HCT116 (cell line): Measurements from ENCODE around the gene DRAP1. TPM values are rescaled to one million over a fixed set of nuclear protein-coding genes. Genes with fewer than 3 reads are reported as not detected.

Source experiments
- ATAC-seq: fragments of 200-7000 bp; cut with Tn5 transposase; 2 replicates; pipeline ENCODE4 v1.9.1; 2020; ENCODE audit warnings: mild to moderate bottlenecking, moderate library complexity
- BruUV-seq: library from RNA; stranded (reverse); fragments of 400-500 nt; replicated peaks from 2 replicates; lab custom pipeline; 2021; lab: Mats Ljungman, UMichigan
- CTCF ChIA-PET: fragments of 300-600 bp; sonication (Branson Sonifier 250); formaldehyde crosslinking; loops from one replicate; lab custom pipeline; 2021; ENCODE audit warnings: antibody characterized with exemption; lab: Charles Lee
- POLR2A ChIA-PET: fragments of 300-600, 350-600 bp; sonication (Branson Sonifier 250); formaldehyde crosslinking; loops from one replicate; lab custom pipeline; 2021; ENCODE audit warnings: antibody characterized with exemption; lab: Charles Lee
- RAD21 ChIA-PET, 2 experiments: fragments of 300-600 bp; sonication (Branson Sonifier 250); formaldehyde crosslinking; loops; one replicate each; lab custom pipeline; 2023; ENCODE audit warnings: low total read pairs in 2 of 2; ENCODE audit not compliant: uncharacterized antibody in 2 of 2, unreplicated experiment in 2 of 2, low non-redundant PET in 1 of 2; lab: Charles Lee
- DNase-seq: peaks from one replicate; pipeline ENCODE4 v3.0.0-alpha.2; 2010; ENCODE audit warnings: low read depth, low spot score
- H2AFZ ChIP-seq: fragments of 200-600 bp; shearing (Covaris generic), sonication (generic); 2 replicates; pipeline ENCODE4 v1.6.1; 2017; ENCODE audit warnings: low read depth, mixed run types, mixed read lengths, antibody characterized with exemption, low read length; ENCODE audit not compliant: poor library complexity, severe bottlenecking
- H3K27ac ChIP-seq: 2 replicates; pipeline ENCODE4 v1.5.1; 2012; ENCODE audit warnings: low read depth, low read length
- H3K27me3 ChIP-seq: fragments of 200-600 bp; sonication (generic); 2 replicates; pipeline ENCODE4 v1.6.1; 2016; ENCODE audit warnings: mixed run types, low read length, mixed read lengths; ENCODE audit not compliant: insufficient read depth
- H3K36me3 ChIP-seq, 2 experiments: fragments of 200-500 bp in 1 of 2; fragments of 200-600 bp in 1 of 2; sonication (Bioruptor generic) in 1 of 2; sonication (generic) in 1 of 2; 2 replicates each; pipeline versions ENCODE4 v1.5.1 to v1.6.1; 2014 to 2016; ENCODE audit warnings: low read length in 2 of 2, inconsistent platforms in 1 of 2, mixed read lengths in 1 of 2, mixed run types in 1 of 2; ENCODE audit not compliant: insufficient read depth in 2 of 2, control insufficient read depth in 1 of 2
- H3K4me1 ChIP-seq, 2 experiments: fragments of 200-600 bp in 1 of 2; sonication (generic) in 1 of 2; 2 replicates each; pipeline versions ENCODE4 v1.5.1 to v1.6.1; 2012 to 2017; ENCODE audit warnings: low read length in 2 of 2, inconsistent platforms in 1 of 2, mild to moderate bottlenecking in 1 of 2, mixed read lengths in 1 of 2, mixed run types in 1 of 2, moderate library complexity in 1 of 2; ENCODE audit not compliant: insufficient read depth in 2 of 2, control insufficient read depth in 1 of 2
- H3K4me2 ChIP-seq: fragments of 200-600 bp; sonication (generic); 2 replicates; pipeline ENCODE4 v1.6.1; 2017; ENCODE audit warnings: mixed run types, low read length, mixed read lengths
- H3K4me3 ChIP-seq, 2 experiments: fragments of 200-600 bp in 1 of 2; sonication (generic) in 1 of 2; replicated peaks in 1 of 2; 2 replicates each; pipeline ENCODE4 v1.5.1; 2011 to 2016; ENCODE audit warnings: low read length in 2 of 2, control low read depth in 1 of 2, low read depth in 1 of 2, mild to moderate bottlenecking in 1 of 2, mixed read lengths in 1 of 2, mixed run types in 1 of 2
- H3K79me2 ChIP-seq: fragments of 200-600 bp; sonication (generic); 2 replicates; pipeline ENCODE4 v1.6.1; 2017; ENCODE audit warnings: mild to moderate bottlenecking, mixed run types, low read length, moderate library complexity, mixed read lengths; ENCODE audit not compliant: insufficient read depth
- H3K9ac ChIP-seq: fragments of 200-600 bp; sonication (generic); 2 replicates; pipeline ENCODE4 v1.6.1; 2016; ENCODE audit warnings: low read length, mixed read lengths
- H3K9me2 ChIP-seq: fragments of 200-600 bp; sonication (generic), shearing (Covaris generic); 2 replicates; pipeline ENCODE4 v1.6.1; 2017; ENCODE audit warnings: mixed run types, mild to moderate bottlenecking, moderate library complexity; ENCODE audit not compliant: insufficient read depth
- H3K9me3 ChIP-seq, 2 experiments: fragments of 200-500 bp in 1 of 2; fragments of 200-600 bp in 1 of 2; sonication (Bioruptor generic) in 1 of 2; sonication (generic) in 1 of 2; 2 replicates each; pipeline ENCODE4 v1.6.1; 2014 to 2017; ENCODE audit warnings: low read length in 2 of 2, mixed read lengths in 2 of 2, inconsistent platforms in 1 of 2, low read depth in 1 of 2, mild to moderate bottlenecking in 1 of 2, mixed run types in 1 of 2, moderate library complexity in 1 of 2; ENCODE audit not compliant: control insufficient read depth in 1 of 2, insufficient read depth in 1 of 2
- H4K20me1 ChIP-seq: fragments of 200-600 bp; sonication (generic), shearing (Covaris generic); 2 replicates; pipeline ENCODE4 v1.6.1; 2017; ENCODE audit warnings: mixed run types, mild to moderate bottlenecking, moderate library complexity; ENCODE audit not compliant: insufficient read depth
- ATF3 ChIP-seq: IDR thresholded peaks from 2 replicates; pipeline ENCODE4 v1.6.1; 2012
- CTCF ChIP-seq, 3 experiments: fragments of 200-600 bp in 1 of 3; sonication (generic) in 1 of 3; IDR thresholded peaks in 2 of 3; conservative IDR thresholded peaks in 1 of 3; 2 replicates each; pipeline ENCODE4 v1.5.1; 2012 to 2017; ENCODE audit warnings: low read depth in 2 of 3, low read length in 2 of 3, antibody characterized with exemption in 1 of 3, borderline replicate concordance in 1 of 3, control low read depth in 1 of 3, mild to moderate bottlenecking in 1 of 3, mixed read lengths in 1 of 3, mixed run types in 1 of 3, moderate library complexity in 1 of 3; ENCODE audit not compliant: insufficient read depth in 1 of 3
- EZH2 ChIP-seq: fragments of 200-600 bp; sonication (generic); IDR thresholded peaks from 2 replicates; pipeline ENCODE4 v1.6.1; 2017; ENCODE audit warnings: antibody characterized with exemption, mixed run types
- FOSL1 ChIP-seq: IDR thresholded peaks from 2 replicates; pipeline ENCODE4 v1.6.1; 2012; ENCODE audit warnings: low read depth
- POLR2A ChIP-seq: IDR thresholded peaks from 2 replicates; pipeline ENCODE4 v1.7.0; 2011; ENCODE audit warnings: borderline replicate concordance; ENCODE audit not compliant: insufficient read depth, insufficient read length; ENCODE audit errors: extremely low read depth
- POLR2AphosphoS5 ChIP-seq: IDR thresholded peaks from 2 replicates; pipeline ENCODE4 v1.6.1; 2011; ENCODE audit warnings: mild to moderate bottlenecking, low read depth, low read length, moderate library complexity
- SP1 ChIP-seq: IDR thresholded peaks from 2 replicates; pipeline ENCODE4 v1.6.1; 2012; ENCODE audit warnings: low read depth
- TCF7L2 ChIP-seq: IDR thresholded peaks from 2 replicates; pipeline ENCODE4 v1.7.0; 2011; ENCODE audit warnings: borderline replicate concordance, inconsistent platforms; ENCODE audit not compliant: insufficient read depth, insufficient read length; ENCODE audit errors: extremely low read depth
- YY1 ChIP-seq: IDR thresholded peaks from 2 replicates; pipeline ENCODE4 v1.6.1; 2011; ENCODE audit warnings: low read length, low read depth, moderate library complexity, mild to moderate bottlenecking; ENCODE audit not compliant: insufficient replicate concordance; ENCODE audit errors: extremely low read depth
- intact Hi-C: fragments of 100-400 bp; cut with micrococcal nuclease; formaldehyde crosslinking; loops from 2 replicates; pipeline ENCODE4 v1.10.0; 2022
- total RNA-seq: library from RNA; stranded (reverse); gene quantifications from one replicate; pipeline ENCODE4 v1.2.1, GENCODE V29; 2021; ENCODE audit not compliant: unreplicated experiment

The DRAP1 gene
- total RNA-seq, 1 experiment from 2014 or later = 158 TPM

GRCh38 chr11:65890324-65891218, 28.7 kb upstream of the DRAP1 start, which contains the start of gene CCDC85B (continued):
- TF ChIP-seq SP1 (no peak), ATF3 (no peak), EZH2 (no peak), TCF7L2 (peak; percentile 36)

- Histone ChIP-seq H4K20me1 (peaks cover 18% of the 10 kb centered on the region; the same call in 1 of the 2 replicates), H3K4me3 (peak overlapping the region; percentile 53 to 92), H3K27ac (peak overlapping the region; percentile 97), H3K9me2 (no peaks in the 10 kb centered on the region), H3K4me1 (peaks cover 16 to 87% of the 10 kb centered on the region in 2 experiments), H3K27me3 (no peaks in the 10 kb centered on the region), H3K79me2 (peaks cover 66% of the 10 kb centered on the region), H3K4me2 (peak overlapping the region; percentile 98), H3K36me3 (peaks cover 12 to 35% of the 10 kb centered on the region in 2 experiments), H3K9ac (peak overlapping the region; percentile 87), H2AFZ (no peak overlapping the region), H3K9me3 (no peaks in the 10 kb centered on the region)
- POLR2A ChIA-PET = interaction anchor here (0.7 to 8.5 kb wide), 19 partner anchors 10 to 468 kb away, joined by 3 to 124 read pairs (median 7); partner anchors contain the start of genes AP5B1, BANF1, CFL1 and EIF1AD
- TF ChIP-seq POLR2A (peak; percentile 62), SP1 (no peak), EZH2 (no peak), FOSL1 (no peak), CTCF (IDR thresholded peaks at IDR 0.05 in 2 of 3, conservative IDR thresholded peaks at IDR 0.05 in 1 of 3; ENCODE audit: borderline replicate concordance in 1 of 3, insufficient read depth in 1 of 3, low read depth in 2 of 3, low read length in 2 of 3) (peak in 2 of 3 experiments; percentile 33 to 52; a peak in 3 of 6 replicates), YY1 (peak; percentile 41), POLR2AphosphoS5 (peak; percentile 92)
- RAD21 ChIA-PET = interaction anchor here in 1 of 2 experiments (1.1 to 1.4 kb wide), 2 partner anchors 24 to 26 kb away, joined by 3 read pairs; no protein-coding TSS in a partner anchor
- BruUV-seq = TSS peak; percentile 74
- no peak for DNase-seq
- ATAC-seq = peak; percentile 21
- CTCF ChIA-PET = interaction anchor here (0.6 to 6.5 kb wide), 15 partner anchors 9 to 331 kb away, joined by 3 to 82 read pairs (median 4); partner anchors contain the start of genes BANF1, CFL1, FOSL1 and KAT5
- intact Hi-C loops = loop anchor here (1.0 kb wide), 2 partner anchors 24 to 98 kb away; no protein-coding TSS in a partner anchor
Measured at GRCh38 chr11:65891219-65892136, 27.7 kb upstream of the DRAP1 start.
